Amygdala (tissue), 56 donors: ENCODE data around the gene SNX8.
"Not testable (repeated sequence)": the region's sequence is repeated elsewhere in the genome, so short reads cannot be mapped to it uniquely, and the experiment has no call there.

Experiments used
- DNase-seq, 56 donors: peaks; one replicate each; lab custom pipeline; 2025; lab: John Stamatoyannopoulos, UW

Gene SNX8

GRCh38 chr7:2314209-2314955 is at the start of gene SNX8:
Gene SNX8, minus strand, starts transcription at chr7:2314441. Its CDS starts 20 bp downstream, at chr7:2314421.
- peak; percentile 15 to 94 (median 84) for DNase-seq

- DNase-seq: no peak
Observed at GRCh38 chr7:2362385-2363088, 48.3 kb upstream of the SNX8 start.

GRCh38 chr7:2360796-2361195 is 46.6 kb upstream of the SNX8 start:
- DNase-seq: no peak

- no peak for DNase-seq
Observed at GRCh38 chr7:2359610-2360009, 45.4 kb upstream of the SNX8 start.

- no peak for DNase-seq
Observed at GRCh38 chr7:2358968-2359527, 44.8 kb upstream of the SNX8 start.

GRCh38 chr7:2357571-2357970 is 43.3 kb upstream of the SNX8 start:
- DNase-seq: no peak

- DNase-seq: no peak
Observed at GRCh38 chr7:2357165-2357564, 42.9 kb upstream of the SNX8 start.

- DNase-seq: no peak
Observed at GRCh38 chr7:2355705-2356008, 41.4 kb upstream of the SNX8 start.

GRCh38 chr7:2354939-2355704 is 40.9 kb upstream of the SNX8 start:
- peak in 1 of 56 donors; percentile 35 for DNase-seq

GRCh38 chr7:2354186-2354938 is 40.1 kb upstream of the SNX8 start, which contains the start of gene EIF3B:
Gene EIF3B, plus strand, starts transcription at chr7:2354827. Its CDS starts 95 bp downstream, at chr7:2354922.
- DNase-seq: peak in 55 of 56 donors; percentile 62 to 99 (median 87)

- peak in 51 of 56 donors; percentile 47 to 98 (median 89) for DNase-seq
Observed at GRCh38 chr7:2353936-2354185, 39.6 kb upstream of the SNX8 start.

GRCh38 chr7:2353113-2353935 is 39.1 kb upstream of the SNX8 start:
- no peak for DNase-seq

- DNase-seq: no peak
Observed at GRCh38 chr7:2350861-2351260, 36.6 kb upstream of the SNX8 start.

GRCh38 chr7:2350055-2350454 is 35.8 kb upstream of the SNX8 start:
- no peak for DNase-seq

- DNase-seq: not testable (repeated sequence)
Observed at GRCh38 chr7:2347351-2348063, 33.3 kb upstream of the SNX8 start.

GRCh38 chr7:2336626-2337299 is 22.5 kb upstream of the SNX8 start:
- no peak for DNase-seq

- DNase-seq: not testable (repeated sequence)
Observed at GRCh38 chr7:2332606-2333231, 18.5 kb upstream of the SNX8 start.

- DNase-seq: no peak
Observed at GRCh38 chr7:2331707-2332106, 17.5 kb upstream of the SNX8 start.
